Measurements from ENCODE around the gene KCNQ4. TPM values are rescaled to one million over a fixed set of nuclear protein-coding genes. Genes with fewer than 3 reads are reported as not detected.

The KCNQ4 gene
- total RNA-seq, 1 donor from 2014 or later, result 0.78 TPM

DNA sequence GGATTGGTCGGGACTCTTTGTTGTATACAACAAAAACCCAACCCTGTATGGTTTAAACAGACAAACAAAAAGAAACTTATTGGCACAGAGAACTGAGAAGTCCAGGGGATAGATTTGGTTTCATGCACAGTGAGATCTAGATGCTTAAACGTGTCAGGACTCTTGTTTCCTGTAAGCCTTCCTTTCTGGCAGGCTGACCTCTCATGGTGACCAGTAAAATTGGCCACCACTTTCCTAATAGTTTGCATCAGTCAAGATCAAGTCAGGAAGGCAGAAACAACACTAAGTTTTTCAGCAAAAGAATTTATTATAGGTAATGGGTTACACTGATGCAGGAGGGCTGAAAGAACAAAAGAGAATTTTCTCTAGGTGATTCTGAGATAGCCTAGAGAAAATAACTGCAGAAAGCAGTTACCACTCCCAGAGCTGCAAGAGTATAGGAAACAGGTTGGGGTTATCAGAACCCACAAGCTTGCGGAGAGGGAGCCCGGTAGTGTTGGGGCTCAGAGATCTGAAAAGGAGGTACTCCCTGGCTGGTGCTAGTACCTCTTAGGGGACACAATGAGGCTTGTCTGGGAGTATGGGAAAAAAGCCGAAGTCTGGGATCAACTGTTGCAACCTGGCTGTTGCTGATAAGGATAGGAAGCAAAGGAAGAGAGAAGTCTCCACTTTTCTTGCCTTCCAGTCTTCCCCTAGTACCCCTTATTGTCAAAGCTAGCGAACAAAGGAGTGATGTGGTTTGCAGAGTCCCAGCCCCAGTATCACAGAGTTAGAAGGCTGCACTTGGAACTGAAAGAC, 57.1 kb downstream of the KCNQ4 start:
- no peak overlapping the region for H3K4me3 Mint-ChIP-seq
- peaks cover 6% of the 10 kb centered on the region for H3K9me3 Mint-ChIP-seq
- H3K27me3 Mint-ChIP-seq (ENCODE audit: low read depth), result peaks cover 5% of the 10 kb centered on the region
- H3K36me3 Mint-ChIP-seq, result no peaks in the 10 kb centered on the region
- no peak overlapping the region for H3K27ac Mint-ChIP-seq
- TF ChIP-seq CTCF (IDR thresholded peaks at IDR 0.05; ENCODE audit: unreplicated experiment), result no peak
- no peak for DNase-seq (ENCODE audit: low spot score in 2 of 2, unreplicated experiment in 2 of 2)
- no peaks in the 10 kb centered on the region for H3K4me1 Mint-ChIP-seq

DNA sequence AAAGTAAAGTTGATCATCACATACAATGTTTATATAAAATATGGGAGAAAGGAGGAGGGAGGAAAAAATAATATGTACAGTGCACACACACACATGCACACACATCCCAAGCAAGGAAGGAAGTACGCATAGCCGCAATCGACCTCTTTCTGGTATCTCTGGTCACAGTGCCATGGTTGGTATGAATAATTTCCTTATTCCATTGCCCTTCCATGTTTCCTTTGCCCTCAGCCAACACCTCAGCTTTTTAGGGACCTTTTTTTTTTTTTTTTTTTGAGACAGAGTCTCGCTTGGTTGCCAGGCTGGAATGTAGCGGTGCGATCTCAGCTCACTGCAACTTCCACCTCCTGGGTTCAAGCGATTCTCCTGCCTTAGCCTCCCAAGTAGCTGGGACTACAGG, 58.0 kb downstream of the KCNQ4 start:
- Mint-ChIP-seq H3K4me3 (no peak overlapping the region), H3K27me3 (ENCODE audit: low read depth) (peaks cover 5% of the 10 kb centered on the region), H3K36me3 (no peaks in the 10 kb centered on the region), H3K27ac (no peak overlapping the region), H3K4me1 (no peaks in the 10 kb centered on the region), H3K9me3 (peaks cover 6% of the 10 kb centered on the region)
- no peak for TF ChIP-seq CTCF (IDR thresholded peaks at IDR 0.05; ENCODE audit: unreplicated experiment)
- no peak for DNase-seq (ENCODE audit: low spot score in 2 of 2, unreplicated experiment in 2 of 2)

DNA sequence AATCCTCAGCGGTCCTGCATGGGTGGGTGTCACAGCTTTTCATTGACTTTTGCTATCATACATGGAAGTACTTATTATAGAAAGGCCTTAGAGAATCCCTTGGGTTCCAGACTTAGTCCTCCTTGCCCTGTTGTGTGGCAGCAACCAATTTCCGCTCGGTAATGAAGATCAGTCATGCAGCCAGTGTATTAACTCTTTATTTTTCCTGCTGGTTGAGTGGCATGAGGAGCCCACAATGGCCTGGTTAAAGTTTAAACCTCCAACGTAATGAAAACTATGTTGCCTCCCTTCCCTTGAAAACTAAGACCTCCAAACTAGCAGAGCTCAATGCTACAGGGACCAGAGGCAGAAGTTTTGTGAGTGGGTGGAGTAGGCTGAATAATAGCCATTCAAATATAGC, 58.6 kb downstream of the KCNQ4 start:
- Mint-ChIP-seq H3K9me3 (peaks cover 6% of the 10 kb centered on the region), H3K4me1 (peaks cover 3% of the 10 kb centered on the region), H3K36me3 (no peaks in the 10 kb centered on the region), H3K27me3 (ENCODE audit: low read depth) (peaks cover 5% of the 10 kb centered on the region), H3K4me3 (no peak overlapping the region), H3K27ac (no peak overlapping the region)
- TF ChIP-seq CTCF (IDR thresholded peaks at IDR 0.05; ENCODE audit: unreplicated experiment), result no peak
- DNase-seq (ENCODE audit: low spot score in 2 of 2, unreplicated experiment in 2 of 2), result no peak

- Mint-ChIP-seq H3K4me3 (no peak overlapping the region), H3K36me3 (no peaks in the 10 kb centered on the region), H3K4me1 (peaks cover 5% of the 10 kb centered on the region), H3K9me3 (peaks cover 6% of the 10 kb centered on the region), H3K27ac (no peak overlapping the region), H3K27me3 (ENCODE audit: low read depth) (peaks cover 5% of the 10 kb centered on the region)
- DNase-seq (ENCODE audit: low spot score in 2 of 2, unreplicated experiment in 2 of 2), result no peak
- no peak for TF ChIP-seq CTCF (IDR thresholded peaks at IDR 0.05; ENCODE audit: unreplicated experiment)
These were observed 59.1 kb downstream of the KCNQ4 start for GRCh38 chr1:40842691-40843090.

GRCh38 chr1:40844079-40844478, 60.5 kb downstream of the KCNQ4 start:
- Mint-ChIP-seq H3K27me3 (ENCODE audit: low read depth) (peaks cover 5% of the 10 kb centered on the region), H3K4me3 (no peak overlapping the region), H3K27ac (no peak overlapping the region), H3K4me1 (peaks cover 5% of the 10 kb centered on the region), H3K9me3 (peaks cover 6% of the 10 kb centered on the region), H3K36me3 (no peaks in the 10 kb centered on the region)
- TF ChIP-seq CTCF (IDR thresholded peaks at IDR 0.05; ENCODE audit: unreplicated experiment), result no peak
- no peak for DNase-seq (ENCODE audit: low spot score in 2 of 2, unreplicated experiment in 2 of 2)

Measured in mesothelial cell of epicardium (in vitro differentiated cells).